WI38 (cell line): Measurements from ENCODE around the gene SMAD3.

Experiments
- H3K4me3 ChIP-seq: 2 replicates; pipeline ENCODE4 v1.5.1; 2011; ENCODE audit warnings: low read depth, mild to moderate bottlenecking, control low read depth, low read length
- TF ChIP-seq, protein P1 (sequence below): IDR thresholded peaks from 2 replicates; pipeline ENCODE4 v1.5.1; 2012; ENCODE audit warnings: low read depth, mild to moderate bottlenecking, control low read depth, low read length

The SMAD3 gene

DNA sequence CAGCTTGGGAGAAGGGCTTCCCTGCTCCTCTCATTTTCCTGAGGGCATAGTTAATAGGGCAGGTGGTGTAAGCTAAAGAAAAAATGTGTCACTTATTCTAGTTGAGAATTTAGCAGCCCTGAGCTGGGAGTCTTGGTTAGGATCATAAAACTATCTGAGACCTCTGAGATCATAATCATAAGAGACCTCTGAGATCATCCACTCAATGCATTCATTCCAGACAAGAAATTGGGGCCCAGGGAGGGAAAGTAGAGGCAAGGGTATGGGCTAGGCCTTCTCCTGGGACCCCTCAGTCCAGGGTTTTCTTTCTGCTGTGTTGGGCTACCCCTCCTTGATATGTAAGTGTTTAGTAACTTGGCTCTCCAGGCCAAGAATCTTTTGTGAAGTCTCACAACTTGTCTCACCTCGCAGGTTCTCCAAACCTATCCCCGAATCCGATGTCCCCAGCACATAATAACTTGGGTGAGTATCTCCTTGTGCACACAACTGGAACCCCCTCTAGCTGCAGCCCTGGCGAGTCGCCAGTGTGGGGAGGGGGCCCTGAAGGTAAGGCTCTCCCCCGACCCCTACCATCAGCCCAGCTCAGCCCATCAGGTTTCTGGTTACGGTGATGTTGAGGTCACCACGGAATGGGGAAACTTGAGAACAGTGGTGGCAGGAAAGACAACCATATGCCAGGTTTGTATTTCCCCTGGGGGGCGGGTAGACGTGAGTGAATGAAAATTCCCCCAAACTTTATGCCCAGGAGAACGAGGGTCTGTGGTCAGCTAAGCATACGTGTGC, 104.9 kb downstream of the SMAD3 start:
- TF ChIP-seq, protein P1, sequence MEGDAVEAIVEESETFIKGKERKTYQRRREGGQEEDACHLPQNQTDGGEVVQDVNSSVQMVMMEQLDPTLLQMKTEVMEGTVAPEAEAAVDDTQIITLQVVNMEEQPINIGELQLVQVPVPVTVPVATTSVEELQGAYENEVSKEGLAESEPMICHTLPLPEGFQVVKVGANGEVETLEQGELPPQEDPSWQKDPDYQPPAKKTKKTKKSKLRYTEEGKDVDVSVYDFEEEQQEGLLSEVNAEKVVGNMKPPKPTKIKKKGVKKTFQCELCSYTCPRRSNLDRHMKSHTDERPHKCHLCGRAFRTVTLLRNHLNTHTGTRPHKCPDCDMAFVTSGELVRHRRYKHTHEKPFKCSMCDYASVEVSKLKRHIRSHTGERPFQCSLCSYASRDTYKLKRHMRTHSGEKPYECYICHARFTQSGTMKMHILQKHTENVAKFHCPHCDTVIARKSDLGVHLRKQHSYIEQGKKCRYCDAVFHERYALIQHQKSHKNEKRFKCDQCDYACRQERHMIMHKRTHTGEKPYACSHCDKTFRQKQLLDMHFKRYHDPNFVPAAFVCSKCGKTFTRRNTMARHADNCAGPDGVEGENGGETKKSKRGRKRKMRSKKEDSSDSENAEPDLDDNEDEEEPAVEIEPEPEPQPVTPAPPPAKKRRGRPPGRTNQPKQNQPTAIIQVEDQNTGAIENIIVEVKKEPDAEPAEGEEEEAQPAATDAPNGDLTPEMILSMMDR: no peak
- H3K4me3 ChIP-seq: no peak overlapping the region

DNA sequence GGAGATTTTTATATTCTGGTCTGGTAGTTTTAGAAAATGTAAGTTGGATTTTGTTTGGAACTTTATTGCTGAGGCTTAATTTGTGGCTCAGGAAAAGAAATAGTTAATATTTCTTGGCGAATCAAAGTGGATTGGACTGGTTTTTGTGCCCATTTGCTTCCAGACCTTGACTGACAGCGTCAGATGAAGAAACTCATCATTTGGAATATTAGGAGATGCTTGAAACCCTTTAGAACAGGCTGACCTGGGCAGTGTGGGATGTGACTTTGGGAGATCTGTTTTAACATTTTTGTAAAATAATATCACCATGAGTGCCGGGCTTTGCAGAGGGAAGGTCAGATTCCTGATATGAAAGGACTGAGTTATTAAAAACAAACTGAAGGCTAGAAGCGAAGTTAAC, 106.1 kb downstream of the SMAD3 start:
- H3K4me3 ChIP-seq: no peak overlapping the region
- TF ChIP-seq, protein P1: no peak

DNA sequence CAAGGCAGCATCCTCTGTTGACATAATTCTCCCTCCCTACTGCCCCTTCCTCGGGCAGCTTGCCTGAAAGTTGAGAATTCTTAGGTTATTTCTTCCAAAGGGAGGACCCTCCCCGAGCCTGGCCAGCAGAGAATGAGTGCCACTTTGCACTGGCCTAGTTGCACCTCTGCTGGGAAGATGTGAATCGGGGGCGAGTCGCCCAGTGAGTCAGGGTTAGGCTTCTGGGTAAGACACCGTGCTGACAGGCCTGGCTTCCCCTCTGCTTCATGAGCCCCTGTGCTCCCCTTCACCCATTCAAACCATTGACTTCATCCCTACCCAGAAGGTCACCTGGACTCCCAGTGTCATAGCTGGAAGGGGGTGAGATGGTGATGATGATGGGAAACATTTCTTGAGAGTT, 106.8 kb downstream of the SMAD3 start:
- H3K4me3 ChIP-seq: no peak overlapping the region

DNA sequence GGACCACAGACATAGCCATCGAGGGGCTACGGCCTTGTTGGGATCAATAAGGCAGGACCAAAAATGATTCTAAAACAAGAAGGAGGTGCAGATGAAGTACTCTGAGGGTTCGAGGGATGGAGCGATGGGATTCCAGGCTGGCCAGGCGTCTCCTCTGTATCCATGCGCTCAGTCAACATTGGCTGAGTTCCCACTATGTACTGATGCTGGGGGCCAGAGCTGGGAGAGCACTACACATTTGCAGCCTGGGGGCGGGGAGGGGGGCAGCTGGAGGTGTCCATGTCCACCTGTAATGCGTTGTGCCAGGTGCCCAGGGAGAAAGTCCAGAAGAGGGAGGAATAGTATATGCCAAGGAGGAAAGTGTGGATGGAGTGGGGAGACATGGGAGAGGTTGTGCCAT, 107.6 kb downstream of the SMAD3 start:
- no peak overlapping the region for H3K4me3 ChIP-seq
- TF ChIP-seq, protein P1: no peak

More for the DNA sequence above, 106.8 kb downstream of the SMAD3 start:
- TF ChIP-seq, protein P1: no peak

DNA sequence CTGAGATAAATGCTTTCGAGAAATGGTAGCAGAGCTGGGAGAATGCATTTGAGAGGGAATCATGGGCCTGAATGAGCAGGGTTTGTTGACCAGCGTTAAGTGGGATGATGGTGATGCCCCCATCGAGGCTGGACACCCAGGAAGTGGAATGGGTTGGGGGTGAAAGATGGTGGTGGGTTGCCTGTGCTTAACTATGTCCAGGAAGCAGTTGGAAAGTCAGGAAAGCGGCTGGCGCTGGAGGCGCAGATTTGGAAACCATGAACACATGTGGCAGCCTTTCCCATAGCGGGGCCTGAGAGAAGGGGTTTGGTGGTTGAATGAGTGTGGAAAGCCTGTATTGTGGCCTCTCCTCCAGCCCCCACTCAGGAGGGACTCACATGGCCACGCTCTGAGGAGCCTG, 108.4 kb downstream of the SMAD3 start:
- no peak overlapping the region for H3K4me3 ChIP-seq
- TF ChIP-seq, protein P1: no peak

DNA sequence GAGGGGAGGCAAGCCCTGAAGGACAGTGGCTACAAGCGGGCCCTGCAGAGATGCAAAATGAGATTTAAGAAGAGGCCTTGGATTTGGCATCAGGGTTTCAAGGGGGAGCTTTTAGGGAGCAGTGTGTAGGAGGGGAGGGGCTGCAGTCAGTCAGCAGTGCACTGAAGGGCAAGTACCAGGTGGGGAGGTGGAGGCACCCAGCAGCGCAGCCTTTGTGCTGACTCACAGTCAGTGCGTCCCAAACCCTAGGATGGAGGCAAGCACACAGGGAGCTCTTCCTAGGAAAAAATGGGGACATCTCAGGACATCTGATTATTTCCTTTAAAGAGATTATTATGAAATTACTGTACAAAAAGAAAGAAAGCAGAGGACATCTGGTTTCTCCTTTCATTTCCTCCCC, 109.0 kb downstream of the SMAD3 start:
- TF ChIP-seq, protein P1: no peak
- H3K4me3 ChIP-seq: no peak overlapping the region

DNA sequence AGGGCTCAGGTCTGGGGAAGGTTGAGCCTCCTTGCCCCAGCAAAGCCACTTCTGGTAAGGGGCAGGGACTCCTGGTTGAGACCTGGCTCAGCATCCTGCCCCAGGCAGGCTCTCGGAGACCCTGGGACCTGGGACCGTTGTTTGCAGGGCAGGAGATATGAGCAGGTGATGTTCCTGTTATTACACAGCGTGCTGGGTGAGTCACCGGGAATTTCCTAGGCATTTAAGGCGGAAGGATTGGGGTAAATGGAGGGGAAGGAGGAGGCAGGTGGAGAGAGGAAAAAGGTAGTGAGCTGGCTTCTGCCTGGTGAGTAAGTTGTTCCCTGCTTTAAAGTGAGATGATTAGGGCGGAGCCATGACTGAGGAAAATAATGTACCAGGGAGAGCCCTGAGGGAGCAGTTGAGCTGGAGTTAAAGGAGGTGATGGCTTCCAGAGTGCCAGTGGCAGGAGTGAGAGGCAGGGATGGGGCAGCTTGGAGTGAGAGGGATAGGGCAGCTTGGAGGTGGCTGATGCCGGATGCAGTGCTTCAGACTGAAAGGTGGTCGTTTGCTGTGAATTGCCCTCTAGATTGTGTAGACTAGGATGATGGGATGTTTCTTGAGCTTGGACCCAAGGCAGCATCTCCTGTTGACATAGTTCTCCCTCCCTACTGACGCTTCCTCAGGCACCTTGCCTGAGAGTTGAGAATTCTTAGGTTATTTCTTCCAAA, 109.6 kb downstream of the SMAD3 start:
- TF ChIP-seq, protein P1: no peak

More for the DNA sequence above, 109.6 kb downstream of the SMAD3 start:
- H3K4me3 ChIP-seq: no peak overlapping the region
